GM23338 (cell line): ENCODE measurements around the gene ARR3. TPM values are rescaled to one million over a fixed set of nuclear protein-coding genes. Genes with fewer than 3 reads are reported as not detected.

Experiments used
- ATAC-seq: fragments of 200-7000 bp; cut with Tn5 transposase; 3 replicates; pipeline ENCODE4 v1.9.1; 2020
- DNase-seq: peaks from one replicate; pipeline ENCODE4 v3.0.0-alpha.2; 2015; ENCODE audit warnings: low spot score
- H2AFZ ChIP-seq: fragments of 200-600 bp; sonication (generic); 2 replicates; pipeline ENCODE4 v1.8.0; 2016; ENCODE audit warnings: antibody characterized with exemption, mild to moderate bottlenecking, moderate library complexity
- H3F3A ChIP-seq: fragments of 200-600 bp; sonication (generic); replicated peaks from 2 replicates; pipeline ENCODE4 v1.8.0; 2017; ENCODE audit warnings: antibody characterized with exemption, mixed run types, low read depth
- H3K27ac ChIP-seq: fragments of 200-600 bp; sonication (generic); 2 replicates; pipeline ENCODE4 v1.6.1; 2016; ENCODE audit warnings: low read depth
- H3K27me3 ChIP-seq: fragments of 200-600 bp; sonication (generic); 2 replicates; pipeline ENCODE4 v1.8.0; 2016; ENCODE audit warnings: mild to moderate bottlenecking, mixed run types, moderate library complexity; ENCODE audit not compliant: insufficient read depth
- H3K36me3 ChIP-seq: fragments of 200-600 bp; sonication (generic); 2 replicates; pipeline ENCODE4 v1.8.0; 2016; ENCODE audit warnings: mild to moderate bottlenecking; ENCODE audit not compliant: insufficient read depth
- H3K4me1 ChIP-seq: fragments of 200-600 bp; sonication (generic); 2 replicates; pipeline ENCODE4 v1.8.0; 2016; ENCODE audit warnings: mild to moderate bottlenecking, moderate library complexity; ENCODE audit not compliant: insufficient read depth
- H3K4me2 ChIP-seq: fragments of 200-600 bp; sonication (generic); 2 replicates; pipeline ENCODE4 v1.7.1; 2017; ENCODE audit warnings: mixed run types
- H3K4me3 ChIP-seq: fragments of 200-600 bp; sonication (generic); 2 replicates; pipeline ENCODE4 v1.6.1; 2016; ENCODE audit warnings: mixed run types
- H3K79me2 ChIP-seq: fragments of 200-600 bp; sonication (generic); replicated peaks from 2 replicates; pipeline ENCODE4 v1.8.0; 2017; ENCODE audit warnings: mild to moderate bottlenecking; ENCODE audit not compliant: insufficient read depth
- H3K9me2 ChIP-seq: fragments of 200-600 bp; sonication (generic); 2 replicates; pipeline ENCODE4 v1.8.0; 2017; ENCODE audit not compliant: insufficient read depth
- H4K20me1 ChIP-seq: fragments of 200-600 bp; sonication (generic); replicated peaks from 2 replicates; pipeline ENCODE4 v1.8.0; 2017; ENCODE audit warnings: mild to moderate bottlenecking; ENCODE audit not compliant: insufficient read depth
- H3K27ac Mint-ChIP-seq: 2 replicates; pipeline ENCODE4 v1.8.0; 2020; ENCODE audit warnings: inconsistent platforms, mild to moderate bottlenecking, moderate library complexity, mixed read lengths
- H3K27me3 Mint-ChIP-seq: 3 replicates; pipeline ENCODE4 v1.8.0; 2022; ENCODE audit warnings: low read depth, mild to moderate bottlenecking, moderate library complexity, mixed read lengths, inconsistent platforms; ENCODE audit not compliant: insufficient read depth, poor library complexity
- H3K36me3 Mint-ChIP-seq: 3 replicates; pipeline ENCODE4 v1.8.0; 2021; ENCODE audit warnings: low read depth, mild to moderate bottlenecking, inconsistent platforms, moderate library complexity, mixed read lengths
- H3K4me1 Mint-ChIP-seq: 3 replicates; pipeline ENCODE4 v1.8.0; 2020; ENCODE audit warnings: mild to moderate bottlenecking, inconsistent platforms, mixed read lengths
- H3K4me3 Mint-ChIP-seq: 3 replicates; pipeline ENCODE4 v1.8.0; 2021; ENCODE audit warnings: moderate library complexity, mild to moderate bottlenecking, inconsistent platforms, mixed read lengths
- H3K9me3 Mint-ChIP-seq: 3 replicates; pipeline ENCODE4 v1.8.0; 2020; ENCODE audit warnings: moderate library complexity, mild to moderate bottlenecking, inconsistent platforms, mixed read lengths
- CREB1 ChIP-seq: fragments of 250-450 bp; sonication (Bioruptor Pico); IDR thresholded peaks from 2 replicates; pipeline ENCODE4 v1.5.0; 2020; ENCODE audit warnings: low read depth, mild to moderate bottlenecking, moderate library complexity
- EZH2phosphoT487 ChIP-seq: fragments of 200-600 bp; sonication (generic); IDR thresholded peaks from one replicate; pipeline ENCODE4 v1.8.1; 2018; ENCODE audit warnings: antibody characterized with exemption; ENCODE audit not compliant: unreplicated experiment
- JUNB ChIP-seq: IDR thresholded peaks from one replicate; pipeline ENCODE4 v1.6.1; 2016; ENCODE audit warnings: antibody characterized with exemption; ENCODE audit not compliant: unreplicated experiment
- NANOG ChIP-seq: IDR thresholded peaks from 2 replicates; pipeline ENCODE4 v1.6.1; 2016; ENCODE audit warnings: antibody characterized with exemption, borderline replicate concordance
- POLR2AphosphoS5 ChIP-seq: IDR thresholded peaks from 2 replicates; pipeline ENCODE4 v1.6.1; 2016; ENCODE audit warnings: antibody characterized with exemption, low read depth
- STAT1 ChIP-seq: IDR thresholded peaks from one replicate; pipeline ENCODE4 v1.6.1; 2016; ENCODE audit warnings: antibody characterized with exemption; ENCODE audit not compliant: unreplicated experiment
- ZNF114 ChIP-seq: fragments of 250-450 bp; sonication (Bioruptor Pico); IDR thresholded peaks from 2 replicates; pipeline ENCODE4 v1.5.0; 2020; ENCODE audit warnings: mild to moderate bottlenecking, moderate library complexity
- ZNF331 ChIP-seq: fragments of 250-450 bp; sonication (Bioruptor Pico); IDR thresholded peaks from 2 replicates; pipeline ENCODE4 v1.5.0; 2020; ENCODE audit warnings: low read depth, mild to moderate bottlenecking, moderate library complexity
- polyA plus RNA-seq: library from polyadenylated mRNA; unstranded; fragments of >200 nt; fragmentation: Nextera tagmentation; extraction: Ambion mirVana; gene quantifications from 2 replicates; pipeline ENCODE4 v1.2.1, GENCODE V29; 2016
- total RNA-seq: library from RNA; depleted of rRNA; stranded (reverse); fragments of >200 nt; shearing (Covaris generic); gene quantifications from 2 replicates; pipeline ENCODE4 v1.2.3, GENCODE V29; 2014
- TF ChIP-seq, protein P1 (sequence below): IDR thresholded peaks from one replicate; pipeline ENCODE4 v1.6.1; 2018; ENCODE audit warnings: antibody characterized with exemption; ENCODE audit not compliant: unreplicated experiment
- TF ChIP-seq, protein P2 (sequence below): fragments of 250-450 bp; sonication (Bioruptor Pico); IDR thresholded peaks from 2 replicates; pipeline ENCODE4 v1.5.0; 2020; ENCODE audit warnings: mild to moderate bottlenecking, moderate library complexity

The ARR3 gene
- total and polyA plus RNA-seq, 2 experiments from 2014 or later = not detected

DNA sequence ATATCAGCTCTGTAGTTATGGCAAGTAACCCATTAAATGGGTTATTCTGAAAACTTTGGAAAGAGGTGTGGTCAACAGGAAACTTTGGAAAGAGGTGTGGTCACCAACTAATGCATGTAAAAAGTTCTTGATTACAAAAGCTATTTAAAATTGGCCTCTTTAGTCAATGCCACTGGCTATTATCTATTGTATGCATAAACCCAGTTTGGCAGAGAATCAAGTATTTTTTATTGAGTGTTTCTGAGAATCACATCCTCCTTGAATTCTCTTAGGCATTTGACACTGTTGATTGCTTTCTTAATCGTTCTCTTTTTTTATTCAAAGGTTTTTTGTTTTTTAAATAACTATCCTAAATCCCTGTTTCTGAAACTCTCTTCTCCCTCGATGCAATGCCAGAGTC, 15.6 kb upstream of the ARR3 start (continued):
- TF ChIP-seq, protein P1, sequence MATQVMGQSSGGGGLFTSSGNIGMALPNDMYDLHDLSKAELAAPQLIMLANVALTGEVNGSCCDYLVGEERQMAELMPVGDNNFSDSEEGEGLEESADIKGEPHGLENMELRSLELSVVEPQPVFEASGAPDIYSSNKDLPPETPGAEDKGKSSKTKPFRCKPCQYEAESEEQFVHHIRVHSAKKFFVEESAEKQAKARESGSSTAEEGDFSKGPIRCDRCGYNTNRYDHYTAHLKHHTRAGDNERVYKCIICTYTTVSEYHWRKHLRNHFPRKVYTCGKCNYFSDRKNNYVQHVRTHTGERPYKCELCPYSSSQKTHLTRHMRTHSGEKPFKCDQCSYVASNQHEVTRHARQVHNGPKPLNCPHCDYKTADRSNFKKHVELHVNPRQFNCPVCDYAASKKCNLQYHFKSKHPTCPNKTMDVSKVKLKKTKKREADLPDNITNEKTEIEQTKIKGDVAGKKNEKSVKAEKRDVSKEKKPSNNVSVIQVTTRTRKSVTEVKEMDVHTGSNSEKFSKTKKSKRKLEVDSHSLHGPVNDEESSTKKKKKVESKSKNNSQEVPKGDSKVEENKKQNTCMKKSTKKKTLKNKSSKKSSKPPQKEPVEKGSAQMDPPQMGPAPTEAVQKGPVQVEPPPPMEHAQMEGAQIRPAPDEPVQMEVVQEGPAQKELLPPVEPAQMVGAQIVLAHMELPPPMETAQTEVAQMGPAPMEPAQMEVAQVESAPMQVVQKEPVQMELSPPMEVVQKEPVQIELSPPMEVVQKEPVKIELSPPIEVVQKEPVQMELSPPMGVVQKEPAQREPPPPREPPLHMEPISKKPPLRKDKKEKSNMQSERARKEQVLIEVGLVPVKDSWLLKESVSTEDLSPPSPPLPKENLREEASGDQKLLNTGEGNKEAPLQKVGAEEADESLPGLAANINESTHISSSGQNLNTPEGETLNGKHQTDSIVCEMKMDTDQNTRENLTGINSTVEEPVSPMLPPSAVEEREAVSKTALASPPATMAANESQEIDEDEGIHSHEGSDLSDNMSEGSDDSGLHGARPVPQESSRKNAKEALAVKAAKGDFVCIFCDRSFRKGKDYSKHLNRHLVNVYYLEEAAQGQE = no peak
- no peak for TF ChIP-seq CREB1 (CRISPR knock-in tag)

DNA sequence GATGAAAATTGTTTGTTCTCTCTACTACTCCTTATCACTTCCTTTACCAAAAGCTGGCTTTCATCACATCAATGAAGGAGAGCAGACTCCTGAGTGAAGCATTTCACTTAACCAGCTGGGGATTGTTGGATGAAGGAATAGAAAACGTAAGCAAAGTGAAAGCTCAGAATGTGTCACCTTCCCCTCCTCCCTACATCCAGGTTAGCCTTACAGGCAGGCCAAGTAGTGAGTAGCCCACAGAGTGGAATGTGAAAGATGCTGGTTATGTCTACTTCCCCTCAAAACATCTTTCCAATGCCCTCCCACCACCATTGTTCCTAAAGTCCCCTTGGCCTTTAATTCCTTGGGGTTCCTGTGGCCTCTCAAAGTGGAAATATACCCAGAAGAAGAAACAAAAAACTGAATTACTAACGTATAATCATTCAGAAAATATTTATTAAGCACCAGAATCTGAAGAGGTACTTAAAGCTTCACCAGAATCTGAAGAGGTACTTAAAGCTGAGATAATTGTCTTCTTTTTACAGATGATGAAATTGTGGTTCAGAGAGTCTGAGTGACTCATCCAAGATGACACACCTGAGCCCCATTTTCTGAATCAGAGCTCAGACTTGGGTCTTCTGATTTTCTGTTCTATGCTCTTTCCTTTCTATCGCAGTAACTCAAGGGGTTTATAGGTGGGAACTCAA, 14.6 kb upstream of the ARR3 start:
- Mint-ChIP-seq H3K4me3 (no peak overlapping the region), H3K9me3 (no peaks in the 10 kb centered on the region), H3K36me3 (no peaks in the 10 kb centered on the region), H3K4me1 (peaks cover 26% of the 10 kb centered on the region), H3K27me3 (peaks cover 2% of the 10 kb centered on the region), H3K27ac (no peak overlapping the region)
- no peak for DNase-seq
- Histone ChIP-seq H3K79me2 (no peaks in the 10 kb centered on the region), H3K27me3 (no peaks in the 10 kb centered on the region), H2AFZ (no peak overlapping the region), H3K27ac (no peak overlapping the region), H3K36me3 (no peaks in the 10 kb centered on the region), H3K4me2 (no peak overlapping the region), H3K4me1 (peaks cover 3% of the 10 kb centered on the region; the same call in 1 of the 2 replicates), H4K20me1 (no peaks in the 10 kb centered on the region), H3K9me2 (0 out of 2 replicates have a peak, but pooled peaks cover 6% of the 10 kb centered on the region), H3F3A (no peaks in the 10 kb centered on the region), H3K4me3 (no peak overlapping the region)
- no peak for ATAC-seq
- no peak for TF ChIP-seq ZNF331 (CRISPR knock-in tag)
- TF ChIP-seq EZH2phosphoT487 = no peak
- no peak for TF ChIP-seq ZNF114 (CRISPR knock-in tag)
- TF ChIP-seq POLR2AphosphoS5 = no peak
- TF ChIP-seq NANOG = no peak
- TF ChIP-seq STAT1 = no peak
- no peak for TF ChIP-seq CREB1 (CRISPR knock-in tag)
- TF ChIP-seq JUNB = no peak

DNA sequence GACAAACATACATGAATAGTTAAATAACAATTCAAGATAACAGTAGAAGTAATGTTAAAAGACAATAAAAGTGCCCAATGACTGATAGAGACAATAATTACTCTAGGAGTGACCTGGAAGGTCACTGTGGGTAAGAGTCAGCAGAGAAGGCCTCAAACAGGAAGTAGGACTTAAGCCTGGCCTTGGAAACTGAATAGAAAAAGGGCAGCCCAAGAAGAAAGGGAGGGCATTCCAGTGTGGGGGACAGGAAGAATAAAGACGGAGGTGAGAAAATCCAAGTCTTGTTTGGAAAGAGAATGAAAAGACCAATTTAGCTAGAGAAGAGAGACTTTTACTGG, 14.1 kb upstream of the ARR3 start:
- Histone ChIP-seq H3K27me3 (no peaks in the 10 kb centered on the region), H3F3A (no peaks in the 10 kb centered on the region), H3K79me2 (no peaks in the 10 kb centered on the region), H3K27ac (no peak overlapping the region), H3K4me2 (no peak overlapping the region), H3K36me3 (no peaks in the 10 kb centered on the region), H3K4me3 (no peak overlapping the region), H3K4me1 (peaks cover 3% of the 10 kb centered on the region; the same call in 1 of the 2 replicates), H4K20me1 (no peaks in the 10 kb centered on the region), H3K9me2 (0 out of 2 replicates have a peak, but pooled peaks cover 6% of the 10 kb centered on the region), H2AFZ (no peak overlapping the region)
- no peak overlapping the region for H3K27ac Mint-ChIP-seq
- ATAC-seq (no peak), DNase-seq (no peak)
- H3K4me3 Mint-ChIP-seq = no peak overlapping the region
- H3K9me3 Mint-ChIP-seq = no peaks in the 10 kb centered on the region
- H3K4me1 Mint-ChIP-seq = peaks cover 26% of the 10 kb centered on the region
- H3K36me3 Mint-ChIP-seq = no peaks in the 10 kb centered on the region
- H3K27me3 Mint-ChIP-seq = peaks cover 2% of the 10 kb centered on the region
- TF ChIP-seq, protein P2, sequence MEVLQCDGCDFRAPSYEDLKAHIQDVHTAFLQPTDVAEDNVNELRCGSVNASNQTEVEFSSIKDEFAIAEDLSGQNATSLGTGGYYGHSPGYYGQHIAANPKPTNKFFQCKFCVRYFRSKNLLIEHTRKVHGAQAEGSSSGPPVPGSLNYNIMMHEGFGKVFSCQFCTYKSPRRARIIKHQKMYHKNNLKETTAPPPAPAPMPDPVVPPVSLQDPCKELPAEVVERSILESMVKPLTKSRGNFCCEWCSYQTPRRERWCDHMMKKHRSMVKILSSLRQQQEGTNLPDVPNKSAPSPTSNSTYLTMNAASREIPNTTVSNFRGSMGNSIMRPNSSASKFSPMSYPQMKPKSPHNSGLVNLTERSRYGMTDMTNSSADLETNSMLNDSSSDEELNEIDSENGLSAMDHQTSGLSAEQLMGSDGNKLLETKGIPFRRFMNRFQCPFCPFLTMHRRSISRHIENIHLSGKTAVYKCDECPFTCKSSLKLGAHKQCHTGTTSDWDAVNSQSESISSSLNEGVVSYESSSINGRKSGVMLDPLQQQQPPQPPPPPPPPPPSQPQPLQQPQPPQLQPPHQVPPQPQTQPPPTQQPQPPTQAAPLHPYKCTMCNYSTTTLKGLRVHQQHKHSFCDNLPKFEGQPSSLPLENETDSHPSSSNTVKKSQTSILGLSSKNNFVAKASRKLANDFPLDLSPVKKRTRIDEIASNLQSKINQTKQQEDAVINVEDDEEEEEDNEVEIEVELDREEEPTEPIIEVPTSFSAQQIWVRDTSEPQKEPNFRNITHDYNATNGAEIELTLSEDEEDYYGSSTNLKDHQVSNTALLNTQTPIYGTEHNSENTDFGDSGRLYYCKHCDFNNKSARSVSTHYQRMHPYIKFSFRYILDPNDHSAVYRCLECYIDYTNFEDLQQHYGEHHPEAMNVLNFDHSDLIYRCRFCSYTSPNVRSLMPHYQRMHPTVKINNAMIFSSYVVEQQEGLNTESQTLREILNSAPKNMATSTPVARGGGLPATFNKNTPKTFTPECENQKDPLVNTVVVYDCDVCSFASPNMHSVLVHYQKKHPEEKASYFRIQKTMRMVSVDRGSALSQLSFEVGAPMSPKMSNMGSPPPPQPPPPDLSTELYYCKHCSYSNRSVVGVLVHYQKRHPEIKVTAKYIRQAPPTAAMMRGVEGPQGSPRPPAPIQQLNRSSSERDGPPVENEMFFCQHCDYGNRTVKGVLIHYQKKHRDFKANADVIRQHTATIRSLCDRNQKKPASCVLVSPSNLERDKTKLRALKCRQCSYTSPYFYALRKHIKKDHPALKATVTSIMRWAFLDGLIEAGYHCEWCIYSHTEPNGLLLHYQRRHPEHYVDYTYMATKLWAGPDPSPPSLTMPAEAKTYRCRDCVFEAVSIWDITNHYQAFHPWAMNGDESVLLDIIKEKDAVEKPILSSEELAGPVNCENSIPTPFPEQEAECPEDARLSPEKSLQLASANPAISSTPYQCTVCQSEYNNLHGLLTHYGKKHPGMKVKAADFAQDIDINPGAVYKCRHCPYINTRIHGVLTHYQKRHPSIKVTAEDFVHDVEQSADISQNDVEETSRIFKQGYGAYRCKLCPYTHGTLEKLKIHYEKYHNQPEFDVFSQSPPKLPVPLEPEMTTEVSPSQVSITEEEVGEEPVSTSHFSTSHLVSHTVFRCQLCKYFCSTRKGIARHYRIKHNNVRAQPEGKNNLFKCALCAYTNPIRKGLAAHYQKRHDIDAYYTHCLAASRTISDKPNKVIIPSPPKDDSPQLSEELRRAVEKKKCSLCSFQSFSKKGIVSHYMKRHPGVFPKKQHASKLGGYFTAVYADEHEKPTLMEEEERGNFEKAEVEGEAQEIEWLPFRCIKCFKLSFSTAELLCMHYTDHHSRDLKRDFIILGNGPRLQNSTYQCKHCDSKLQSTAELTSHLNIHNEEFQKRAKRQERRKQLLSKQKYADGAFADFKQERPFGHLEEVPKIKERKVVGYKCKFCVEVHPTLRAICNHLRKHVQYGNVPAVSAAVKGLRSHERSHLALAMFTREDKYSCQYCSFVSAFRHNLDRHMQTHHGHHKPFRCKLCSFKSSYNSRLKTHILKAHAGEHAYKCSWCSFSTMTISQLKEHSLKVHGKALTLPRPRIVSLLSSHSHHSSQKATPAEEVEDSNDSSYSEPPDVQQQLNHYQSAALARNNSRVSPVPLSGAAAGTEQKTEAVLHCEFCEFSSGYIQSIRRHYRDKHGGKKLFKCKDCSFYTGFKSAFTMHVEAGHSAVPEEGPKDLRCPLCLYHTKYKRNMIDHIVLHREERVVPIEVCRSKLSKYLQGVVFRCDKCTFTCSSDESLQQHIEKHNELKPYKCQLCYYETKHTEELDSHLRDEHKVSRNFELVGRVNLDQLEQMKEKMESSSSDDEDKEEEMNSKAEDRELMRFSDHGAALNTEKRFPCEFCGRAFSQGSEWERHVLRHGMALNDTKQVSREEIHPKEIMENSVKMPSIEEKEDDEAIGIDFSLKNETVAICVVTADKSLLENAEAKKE (CRISPR knock-in tag) = no peak
